OCI-LY7 (cell line): ENCODE data around the gene VPS39. TPM values are rescaled to one million over a fixed set of nuclear protein-coding genes. Genes with fewer than 3 reads are reported as not detected.

Experiments
- BruUV-seq: library from RNA; stranded (reverse); fragments of 400-500 nt; replicated peaks from 2 replicates; lab custom pipeline; 2021; lab: Mats Ljungman, UMichigan
- CTCF ChIA-PET: fragments of 300-600 bp; sonication (Branson Sonifier 250); formaldehyde crosslinking; loops from one replicate; lab custom pipeline; 2022; ENCODE audit warnings: antibody characterized with exemption; ENCODE audit not compliant: unreplicated experiment; lab: Charles Lee
- POLR2A ChIA-PET: fragments of 300-600 bp; sonication (Branson Sonifier 250); formaldehyde crosslinking; loops from one replicate; lab custom pipeline; 2022; ENCODE audit warnings: antibody characterized with exemption; lab: Charles Lee
- DNase-seq: peaks from one replicate; pipeline ENCODE4 v3.0.0-alpha.2; 2015; ENCODE audit warnings: low spot score
- H2AFZ ChIP-seq: fragments of 200-600 bp; sonication (generic), shearing (Covaris generic); 2 replicates; pipeline ENCODE4 v1.6.1; 2014; ENCODE audit warnings: mild to moderate bottlenecking, antibody characterized with exemption, low read length, moderate library complexity
- H3K27ac ChIP-seq: fragments of 200-600 bp; sonication (generic); 2 replicates; pipeline ENCODE4 v1.5.1; 2014; ENCODE audit warnings: mixed run types, low read depth, mild to moderate bottlenecking, moderate library complexity, low read length, inconsistent platforms; ENCODE audit not compliant: poor library complexity, severe bottlenecking
- H3K36me3 ChIP-seq: fragments of 200-600 bp; sonication (generic); 2 replicates; pipeline ENCODE4 v1.6.1; 2014; ENCODE audit warnings: mild to moderate bottlenecking, antibody characterized with exemption, low read length, moderate library complexity, mixed read lengths; ENCODE audit not compliant: insufficient read depth
- H3K4me1 ChIP-seq: fragments of 200-600 bp; sonication (generic); 2 replicates; pipeline ENCODE4 v1.5.1; 2014; ENCODE audit warnings: mild to moderate bottlenecking, low read length; ENCODE audit not compliant: insufficient read depth, poor library complexity, severe bottlenecking
- H3K4me2 ChIP-seq: fragments of 200-600 bp; sonication (generic); 2 replicates; pipeline ENCODE4 v1.6.1; 2014; ENCODE audit warnings: mild to moderate bottlenecking, low read length
- H3K4me3 ChIP-seq: fragments of 200-600 bp; sonication (generic); 2 replicates; pipeline ENCODE4 v1.5.1; 2014; ENCODE audit warnings: mild to moderate bottlenecking, low read depth, low read length; ENCODE audit not compliant: poor library complexity, severe bottlenecking
- H3K79me2 ChIP-seq: fragments of 200-600 bp; sonication (generic); 2 replicates; pipeline ENCODE4 v1.6.1; 2016; ENCODE audit warnings: low read depth, mild to moderate bottlenecking, low read length, moderate library complexity, mixed read lengths; ENCODE audit not compliant: insufficient read depth
- H3K9me2 ChIP-seq: fragments of 200-600 bp; sonication (generic); 2 replicates; pipeline ENCODE4 v1.6.1; 2016; ENCODE audit warnings: mild to moderate bottlenecking, low read length, mixed read lengths; ENCODE audit not compliant: insufficient read depth
- H3K9me3 ChIP-seq: fragments of 200-600 bp; sonication (generic); 2 replicates; pipeline ENCODE4 v1.6.1; 2014; ENCODE audit warnings: mild to moderate bottlenecking, mixed run types, low read length, mixed read lengths
- H4K20me1 ChIP-seq: fragments of 200-600 bp; sonication (generic); 2 replicates; pipeline ENCODE4 v1.6.1; 2014; ENCODE audit warnings: mild to moderate bottlenecking, antibody characterized with exemption, low read length, moderate library complexity, mixed read lengths; ENCODE audit not compliant: insufficient read depth
- CTCF ChIP-seq: fragments of 200-600 bp; sonication (generic); conservative IDR thresholded peaks from 2 replicates; pipeline ENCODE4 v1.5.1; 2014; ENCODE audit warnings: mild to moderate bottlenecking, antibody characterized with exemption, low read length, moderate library complexity, mixed read lengths
- EZH2phosphoT487 ChIP-seq: fragments of 200-600 bp; sonication (generic); IDR thresholded peaks from 2 replicates; pipeline ENCODE4 v1.6.1; 2018; ENCODE audit warnings: low read depth, borderline replicate concordance, mild to moderate bottlenecking, mixed run types, antibody characterized with exemption, low read length, moderate library complexity, mixed read lengths
- intact Hi-C: fragments of 100-400 bp; cut with micrococcal nuclease; formaldehyde crosslinking; loops from one replicate; pipeline ENCODE4 v1.10.0; 2022; ENCODE audit not compliant: unreplicated experiment
- total RNA-seq, 2 experiments: library from RNA; depleted of rRNA in 1 of 2; stranded (reverse); fragments of >200 nt in 1 of 2; shearing (Covaris generic) in 1 of 2; gene quantifications; 2 replicates each; pipeline ENCODE4 v1.2.3, GENCODE V29; 2014 to 2022

VPS39 gene
- total RNA-seq, 2 experiments from 2014 or later: 25.1 to 60.5 TPM

DNA sequence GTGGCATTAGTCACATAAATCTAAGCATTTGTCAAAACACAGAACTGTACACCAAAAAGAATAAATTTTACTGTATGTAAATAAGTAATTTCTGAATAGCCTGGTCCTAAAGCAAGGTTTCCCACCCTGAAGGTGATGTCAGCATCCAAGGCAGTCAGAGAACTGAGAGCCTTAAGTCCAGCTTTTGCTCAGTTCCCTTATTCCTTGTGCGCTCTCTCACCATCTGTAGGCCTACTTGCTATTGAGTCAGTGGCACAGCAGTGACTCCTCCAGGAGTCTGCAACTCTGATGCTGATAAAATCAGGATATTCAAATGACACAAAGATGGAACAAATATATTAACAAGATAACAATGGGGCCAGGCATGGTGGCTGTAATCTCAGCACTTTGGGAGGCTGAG, 22.3 kb downstream of the VPS39 start:
- intact Hi-C loops: no loop called here
- H3K4me1 ChIP-seq: peaks cover 1% of the 10 kb centered on the region
- H2AFZ ChIP-seq: no peak overlapping the region
- no peaks in the 10 kb centered on the region for H4K20me1 ChIP-seq
- BruUV-seq: no TSS peak
- H3K4me2 ChIP-seq: no peak overlapping the region
- H3K36me3 ChIP-seq: peaks cover 87% of the 10 kb centered on the region
- H3K27ac ChIP-seq: no peak overlapping the region
- H3K4me3 ChIP-seq: no peak overlapping the region
- TF ChIP-seq EZH2phosphoT487 (no peak), CTCF (no peak)
- no peaks in the 10 kb centered on the region for H3K79me2 ChIP-seq
- no peaks in the 10 kb centered on the region for H3K9me3 ChIP-seq
- POLR2A ChIA-PET: no interaction called here
- no peak for DNase-seq
- no peaks in the 10 kb centered on the region for H3K9me2 ChIP-seq
- CTCF ChIA-PET: no interaction called here

GRCh38 chr15:42184736-42185135, 23.4 kb downstream of the VPS39 start:
- Histone ChIP-seq H2AFZ (no peak overlapping the region), H3K27ac (no peak overlapping the region), H3K4me2 (no peak overlapping the region), H3K4me3 (no peak overlapping the region), H3K36me3 (peaks cover 87% of the 10 kb centered on the region), H3K4me1 (no peaks in the 10 kb centered on the region), H3K79me2 (no peaks in the 10 kb centered on the region), H3K9me2 (no peaks in the 10 kb centered on the region), H3K9me3 (no peaks in the 10 kb centered on the region), H4K20me1 (no peaks in the 10 kb centered on the region)
- intact Hi-C loops: no loop called here
- no peak for DNase-seq
- TF ChIP-seq EZH2phosphoT487 (no peak), CTCF (no peak)
- no TSS peak for BruUV-seq
- ChIA-PET POLR2A (interaction anchor here (0.5 to 0.7 kb wide), 3 partner anchors 98 to 1119 kb away, joined by 3 to 4 read pairs (median 4); no protein-coding TSS in a partner anchor), CTCF (no interaction called here)

- Histone ChIP-seq H3K4me1 (no peaks in the 10 kb centered on the region), H3K4me2 (no peak overlapping the region), H2AFZ (no peak overlapping the region), H3K27ac (no peak overlapping the region), H3K9me3 (no peaks in the 10 kb centered on the region), H4K20me1 (no peaks in the 10 kb centered on the region), H3K36me3 (peaks cover 88% of the 10 kb centered on the region), H3K79me2 (no peaks in the 10 kb centered on the region), H3K9me2 (no peaks in the 10 kb centered on the region), H3K4me3 (no peak overlapping the region)
- intact Hi-C loops: no loop called here
- no peak for TF ChIP-seq CTCF
- no peak for TF ChIP-seq EZH2phosphoT487
- no TSS peak for BruUV-seq
- POLR2A ChIA-PET: interaction anchor here (0.5 to 1.0 kb wide), 4 partner anchors 10 to 1118 kb away, joined by 3 to 8 read pairs (median 4); no protein-coding TSS in a partner anchor
- DNase-seq: no peak
- CTCF ChIA-PET: no interaction called here
These were observed 23.8 kb downstream of the VPS39 start for GRCh38 chr15:42184296-42184695.
